Endothelial cell of umbilical vein (primary cell): ENCODE data around the gene DIO2.

ENCODE experiments used
- CTCF ChIP-seq, 2 donors: IDR thresholded peaks; 1 replicate in 1 of 2; 2 replicates in 1 of 2; pipeline ENCODE4 v1.5.1; 2011; ENCODE audit warnings: low read length in 2 of 2, mild to moderate bottlenecking in 2 of 2, moderate library complexity in 2 of 2, control low read depth in 1 of 2, inconsistent platforms in 1 of 2, low read depth in 1 of 2; ENCODE audit not compliant: insufficient read depth in 1 of 2; ENCODE audit errors: extremely low read depth in 1 of 2
- EZH2 ChIP-seq: IDR thresholded peaks from 2 replicates; pipeline ENCODE4 v1.6.1; 2012; ENCODE audit warnings: borderline replicate concordance, low read depth, mild to moderate bottlenecking, moderate library complexity, low read length, inconsistent platforms; ENCODE audit not compliant: severe bottlenecking
- POLR2A ChIP-seq: IDR thresholded peaks from 2 replicates; pipeline ENCODE4 v1.6.1; 2012; ENCODE audit warnings: low read depth, mild to moderate bottlenecking, control low read depth, low read length
- POLR2AphosphoS5 ChIP-seq: IDR thresholded peaks from 2 replicates; pipeline ENCODE4 v1.6.1; 2012; ENCODE audit warnings: low read depth, mild to moderate bottlenecking, control low read depth, low read length, moderate library complexity; ENCODE audit not compliant: insufficient read depth

GRCh38 chr14:80152763-80153162 lies 58.5 kb downstream of the DIO2 start:
- TF ChIP-seq POLR2A = no peak
- no peak for TF ChIP-seq CTCF (IDR thresholded peaks at IDR 0.05; ENCODE audit: extremely low read depth in 1 of 2, insufficient read depth in 1 of 2, low read depth in 1 of 2, low read length in 2 of 2)
- TF ChIP-seq EZH2 = no peak
- no peak for TF ChIP-seq POLR2AphosphoS5
